H1 (cell line): Measurements from ENCODE around the gene PLIN4. TPM values are rescaled to one million over a fixed set of nuclear protein-coding genes. Genes with fewer than 3 reads are reported as not detected.

ENCODE experiments used
- CTCF ChIA-PET: fragments of 300-600 bp; sonication (Branson Sonifier 250); formaldehyde crosslinking; loops from one replicate; lab custom pipeline; 2021; ENCODE audit not compliant: partially characterized antibody; lab: Charles Lee
- POLR2A ChIA-PET: fragments of 300-600 bp; sonication (Branson Sonifier 250); formaldehyde crosslinking; loops from one replicate; lab custom pipeline; 2021; ENCODE audit warnings: inconsistent platforms; ENCODE audit not compliant: partially characterized antibody; lab: Charles Lee
- DNase-seq, 2 experiments: peaks; one replicate each; pipeline versions ENCODE4 v3.0.0 to v3.0.0-alpha.2; 2010 to 2022; ENCODE audit warnings: low spot score in 2 of 2, low read depth in 1 of 2, mixed read lengths in 1 of 2
- FAIRE-seq: peaks from 2 replicates; lab custom pipeline; 2011; peaks lifted over from hg19 to GRCh38; lab: Jason Lieb, UNC
- H2AFZ ChIP-seq: 2 replicates; pipeline ENCODE4 v1.8.1; 2012; ENCODE audit warnings: low read length, inconsistent platforms
- H2AK5ac ChIP-seq: 2 replicates; pipeline ENCODE4 v1.6.1; 2013; ENCODE audit warnings: low read depth, low read length
- H2BK120ac ChIP-seq: replicated peaks from 2 replicates; pipeline ENCODE3; 2013; ENCODE audit warnings: low read depth, low read length, inconsistent platforms
- H2BK12ac ChIP-seq: 2 replicates; pipeline ENCODE4 v1.6.1; 2013; ENCODE audit warnings: low read depth, low read length
- H2BK15ac ChIP-seq: 2 replicates; pipeline ENCODE4 v1.6.1; 2013; ENCODE audit warnings: low read length
- H2BK20ac ChIP-seq: 2 replicates; pipeline ENCODE4 v1.6.1; 2013; ENCODE audit warnings: low read length
- H2BK5ac ChIP-seq: 2 replicates; pipeline ENCODE4 v1.6.1; 2013; ENCODE audit warnings: low read depth, low read length
- H3K14ac ChIP-seq: 2 replicates; pipeline ENCODE4 v1.6.1; 2013; ENCODE audit warnings: inconsistent platforms; ENCODE audit not compliant: insufficient read length
- H3K18ac ChIP-seq: 2 replicates; pipeline ENCODE4 v1.6.1; 2013; ENCODE audit warnings: low read length; ENCODE audit errors: extremely low read depth
- H3K23ac ChIP-seq: 2 replicates; pipeline ENCODE4 v1.6.1; 2013; ENCODE audit warnings: inconsistent platforms; ENCODE audit not compliant: insufficient read length
- H3K23me2 ChIP-seq: 2 replicates; pipeline ENCODE4 v1.6.1; 2013; ENCODE audit warnings: low read depth, low read length
- H3K27ac ChIP-seq: 2 replicates; pipeline ENCODE4 v1.6.1; 2011; ENCODE audit warnings: low read depth, low read length, inconsistent platforms
- H3K27me3 ChIP-seq, 4 experiments: replicated peaks in 1 of 4; 1 replicate in 1 of 4; 2 replicates in 3 of 4; pipeline versions ENCODE4 v1.6.1 to v1.8.1; 2011 to 2013; ENCODE audit warnings: low read length in 3 of 4, mild to moderate bottlenecking in 3 of 4, inconsistent platforms in 2 of 4, mixed read lengths in 2 of 4, moderate library complexity in 1 of 4; ENCODE audit not compliant: control insufficient read depth in 3 of 4, insufficient read depth in 3 of 4; ENCODE audit errors: extremely low read depth in 1 of 4
- H3K36me3 ChIP-seq, 4 experiments: 2 replicates each; pipeline versions ENCODE4 v1.6.1 to v1.8.1; 2011 to 2013; ENCODE audit warnings: mild to moderate bottlenecking in 4 of 4, low read length in 3 of 4, moderate library complexity in 2 of 4, control low read depth in 1 of 4, inconsistent platforms in 1 of 4; ENCODE audit not compliant: insufficient read depth in 4 of 4, control insufficient read depth in 2 of 4
- H3K4ac ChIP-seq: replicated peaks from 2 replicates; pipeline ENCODE3; 2013; ENCODE audit warnings: low read length, low read depth, mixed read lengths, inconsistent platforms; ENCODE audit not compliant: insufficient read length
- H3K4me1 ChIP-seq, 4 experiments: replicated peaks in 1 of 4; 1 replicate in 1 of 4; 2 replicates in 3 of 4; pipeline versions ENCODE4 v1.6.1 to v1.8.1; 2011 to 2013; ENCODE audit warnings: low read length in 3 of 4, inconsistent platforms in 2 of 4, mixed read lengths in 1 of 4; ENCODE audit not compliant: insufficient read depth in 4 of 4, control insufficient read depth in 3 of 4
- H3K4me2 ChIP-seq, 2 experiments: 2 replicates each; pipeline versions ENCODE4 v1.6.1 to v1.8.1; 2011 to 2013; ENCODE audit warnings: low read depth in 2 of 2, low read length in 2 of 2, control low read depth in 1 of 2, inconsistent platforms in 1 of 2, mild to moderate bottlenecking in 1 of 2; ENCODE audit not compliant: insufficient read depth in 1 of 2
- H3K4me3 ChIP-seq, 4 experiments: fragments of 200-600, 300-600 bp in 1 of 4; sonication (generic), shearing (Covaris generic), sonication (Bioruptor Twin) in 1 of 4; 2 replicates each; pipeline versions ENCODE4 v1.5.1 to v1.8.1; 2011 to 2016; ENCODE audit warnings: low read length in 4 of 4, low read depth in 3 of 4, control low read depth in 2 of 4, inconsistent platforms in 2 of 4, mild to moderate bottlenecking in 2 of 4, mixed read lengths in 1 of 4, moderate library complexity in 1 of 4; ENCODE audit not compliant: insufficient read depth in 2 of 4; ENCODE audit errors: extremely low read depth in 1 of 4
- H3K56ac ChIP-seq: replicated peaks from 2 replicates; pipeline ENCODE3; 2013; ENCODE audit warnings: low read depth, mild to moderate bottlenecking, mixed read lengths, low read length, inconsistent platforms; ENCODE audit not compliant: insufficient read length
- H3K79me1 ChIP-seq: 2 replicates; pipeline ENCODE4 v1.6.1; 2013; ENCODE audit warnings: low read depth, low read length, control low read depth
- H3K79me2 ChIP-seq, 2 experiments: 2 replicates each; pipeline versions ENCODE4 v1.6.1 to v1.8.1; 2012 to 2013; ENCODE audit warnings: low read length in 2 of 2, mild to moderate bottlenecking in 2 of 2, inconsistent platforms in 1 of 2; ENCODE audit not compliant: insufficient read depth in 2 of 2, control insufficient read depth in 1 of 2
- H3K9ac ChIP-seq, 4 experiments: replicated peaks in 1 of 4; 1 replicate in 1 of 4; 2 replicates in 3 of 4; pipeline versions ENCODE4 v1.6.1 to v1.8.1; 2011 to 2013; ENCODE audit warnings: low read depth in 3 of 4, low read length in 3 of 4, control low read depth in 2 of 4, mild to moderate bottlenecking in 2 of 4, moderate library complexity in 2 of 4, inconsistent platforms in 1 of 4; ENCODE audit errors: extremely low read depth in 1 of 4
- H3K9me3 ChIP-seq, 2 experiments: 2 replicates each; pipeline versions ENCODE4 v1.6.1 to v1.8.1; 2012 to 2013; ENCODE audit warnings: mild to moderate bottlenecking in 2 of 2, moderate library complexity in 2 of 2, control low read depth in 1 of 2, inconsistent platforms in 1 of 2, low read depth in 1 of 2, low read length in 1 of 2, mixed read lengths in 1 of 2; ENCODE audit not compliant: insufficient read depth in 2 of 2
- H4K20me1 ChIP-seq, 2 experiments: replicated peaks in 1 of 2; 2 replicates each; pipeline versions ENCODE3 to v1.8.1; 2011 to 2013; ENCODE audit warnings: inconsistent platforms in 2 of 2, low read length in 2 of 2, mild to moderate bottlenecking in 1 of 2; ENCODE audit not compliant: insufficient read depth in 2 of 2, control insufficient read depth in 1 of 2
- H4K5ac ChIP-seq: 2 replicates; pipeline ENCODE4 v1.6.1; 2013; ENCODE audit warnings: low read length, low read depth, mixed read lengths, inconsistent platforms; ENCODE audit not compliant: insufficient read length
- H4K8ac ChIP-seq: 2 replicates; pipeline ENCODE4 v1.8.0; 2013; ENCODE audit warnings: mild to moderate bottlenecking, moderate library complexity, low read length, inconsistent platforms; ENCODE audit not compliant: insufficient read depth; ENCODE audit errors: extremely low read depth
- H4K91ac ChIP-seq: replicated peaks from 2 replicates; pipeline ENCODE3; 2013; ENCODE audit warnings: low read length, mixed read lengths, inconsistent platforms; ENCODE audit not compliant: insufficient read length
- CHD2 ChIP-seq: IDR thresholded peaks from 2 replicates; pipeline ENCODE4 v1.6.1; 2012; ENCODE audit warnings: low read length, improper control_type of control experiment
- KDM5A ChIP-seq: fragments of 200-600 bp; IDR thresholded peaks from 2 replicates; pipeline ENCODE4 v1.7.1; 2012; ENCODE audit warnings: mild to moderate bottlenecking, low read length, inconsistent platforms, mixed read lengths
- SP4 ChIP-seq: IDR thresholded peaks from 2 replicates; pipeline ENCODE4 v1.6.1; 2012; ENCODE audit warnings: low read length, inconsistent platforms
- TEAD4 ChIP-seq: IDR thresholded peaks from 2 replicates; pipeline ENCODE4 v1.6.1; 2012; ENCODE audit warnings: low read depth, low read length, inconsistent platforms, mixed read lengths
- WGBS, 2 experiments: shearing (Covaris generic) in 1 of 2; methylation state at CpG; one replicate each; pipeline versions ENCODE4 v1.1.6 to v1.1.7; 2013 to 2015; ENCODE audit warnings: low lambda C conversion rate in 2 of 2, mixed read lengths in 2 of 2, inconsistent platforms in 1 of 2, low coverage in 1 of 2, missing lambda C conversion rate in 1 of 2; ENCODE audit not compliant: insufficient replicate concordance in 2 of 2, insufficient coverage in 1 of 2, insufficient read length in 1 of 2; ENCODE audit errors: extremely low coverage in 1 of 2, missing lambda C conversion rate in 1 of 2; 5-methylcytosine and 5-hydroxymethylcytosine counted together
- polyA plus RNA-seq, 7 experiments: library from polyadenylated mRNA; depleted of rRNA in 3 of 7; stranded (reverse) in 5 of 7; unstranded in 2 of 7; fragments of >200 nt in 5 of 7; fragments of 200-250 nt in 2 of 7; gene quantifications; 1 replicate in 5 of 7; 2 replicates in 1 of 7; 4 replicates in 1 of 7; pipeline versions ENCODE4 v1.2.1 to v1.2.3, GENCODE V29; 2011 to 2013; ENCODE audit warnings: missing spikeins in 2 of 7, mixed read lengths in 2 of 7
- total RNA-seq: library from RNA; stranded (reverse); fragmentation: NEBNext Ultra II Directional; extraction: Animal tissue kit (Norgen Biotek cat#: 25700); gene quantifications from 2 replicates; pipeline ENCODE4 v1.2.1, GENCODE V29; 2021

Gene PLIN4
- total and polyA plus RNA-seq, 2 of the 8 experiments (the other 6 are each of a cell fraction or from before 2014, with no cell fraction given) = 0.35 to 0.45 TPM

- Histone ChIP-seq H2BK120ac (no peak overlapping the region), H2BK15ac (no peak overlapping the region), H2AFZ (no peak overlapping the region), H3K14ac (no peak overlapping the region), H3K4me1 (peaks cover 0 to 3% (median under 1%) of the 10 kb centered on the region in 4 experiments; a peak in 1 of 7 replicates), H3K79me2 (no peaks in the 10 kb centered on the region), H3K9me3 (no peaks in the 10 kb centered on the region), H3K36me3 (no peaks in the 10 kb centered on the region), H3K4me3 (no peak overlapping the region), H2BK5ac (no peak overlapping the region), H3K23ac (no peak overlapping the region), H3K27me3 (peaks cover 0 to 14% (median 13%) of the 10 kb centered on the region in 4 experiments; a peak in 4 of 7 replicates), H2AK5ac (no peak overlapping the region), H3K4ac (no peak overlapping the region), H3K79me1 (no peaks in the 10 kb centered on the region), H4K91ac (no peak overlapping the region), H3K18ac (no peak overlapping the region), H3K23me2 (peaks cover 4% of the 10 kb centered on the region; the same call in 1 of the 2 replicates), H3K9ac (no peak overlapping the region), H4K20me1 (peaks cover 0 to 3% of the 10 kb centered on the region in 2 experiments), H2BK12ac (no peak overlapping the region; the same call in 1 of the 2 replicates), H3K4me2 (no peak overlapping the region), H4K8ac (no peak overlapping the region), H2BK20ac (no peak overlapping the region), H4K5ac (no peak overlapping the region), H3K56ac (no peak overlapping the region), H3K27ac (no peak overlapping the region)
- ChIA-PET POLR2A (no interaction called here), CTCF (interaction anchor here (0.5 to 8.4 kb wide), 3 partner anchors 14 to 1329 kb away, joined by 3 to 62 read pairs (median 4); partner anchors contain the start of gene PLIN4)
- 81% methylated on average over 14 of the region's 14 CpGs; no CpG with 5 or more reads in 1 of the 2 experiments for WGBS, 2 experiments
- no peak for DNase-seq
- FAIRE-seq = no peak
- TF ChIP-seq TEAD4 (no peak), CHD2 (no peak), SP4 (no peak), KDM5A (no peak)
Observed at GRCh38 chr19:4529924-4530522, 11.7 kb upstream of the PLIN4 start.
